WTC11 (cell line): ENCODE results near the gene ERC1.

Experiments used
- ATF2 ChIP-seq: sonication (generic); formaldehyde crosslinking; IDR thresholded peaks from 2 replicates; pipeline ENCODE4 v1.8.1; 2022; ENCODE audit warnings: low read depth, missing genetic modification reagents, borderline replicate concordance
- CTCF ChIP-seq: fragments of 200-600 bp; IDR thresholded peaks from 2 replicates; pipeline ENCODE4 v1.8.0; 2022; ENCODE audit warnings: antibody characterized with exemption
- TF ChIP-seq, protein P1 (sequence below): sonication (generic); formaldehyde crosslinking; IDR thresholded peaks from 2 replicates; pipeline ENCODE4 v1.8.0; 2022; ENCODE audit warnings: mild to moderate bottlenecking, missing genetic modification reagents

GRCh38 chr12:1127021-1127420, 136.0 kb downstream of the ERC1 start:
- no peak for TF ChIP-seq CTCF
- no peak for TF ChIP-seq ATF2 (CRISPR knock-in tag)
- TF ChIP-seq, protein P1, sequence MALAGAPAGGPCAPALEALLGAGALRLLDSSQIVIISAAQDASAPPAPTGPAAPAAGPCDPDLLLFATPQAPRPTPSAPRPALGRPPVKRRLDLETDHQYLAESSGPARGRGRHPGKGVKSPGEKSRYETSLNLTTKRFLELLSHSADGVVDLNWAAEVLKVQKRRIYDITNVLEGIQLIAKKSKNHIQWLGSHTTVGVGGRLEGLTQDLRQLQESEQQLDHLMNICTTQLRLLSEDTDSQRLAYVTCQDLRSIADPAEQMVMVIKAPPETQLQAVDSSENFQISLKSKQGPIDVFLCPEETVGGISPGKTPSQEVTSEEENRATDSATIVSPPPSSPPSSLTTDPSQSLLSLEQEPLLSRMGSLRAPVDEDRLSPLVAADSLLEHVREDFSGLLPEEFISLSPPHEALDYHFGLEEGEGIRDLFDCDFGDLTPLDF (CRISPR knock-in tag): no peak
